A549 treated with DMSO at 1 μM for 4 hours (cell line): ENCODE measurements around the gene RNF215. TPM values are rescaled to one million over a fixed set of nuclear protein-coding genes. Genes with fewer than 3 reads are reported as not detected.

Experiments
- total RNA-seq: library from RNA; stranded (reverse); fragments of 200-300 nt; extraction: Qiagen RNA extraction; gene quantifications from 5 replicates; pipeline ENCODE4 v1.2.3, GENCODE V29; 2022; ENCODE audit warnings: low read depth

RNF215 gene
- 14.3 to 19.7 TPM (median 18.2 TPM) in 5 replicates for total RNA-seq

DNA sequence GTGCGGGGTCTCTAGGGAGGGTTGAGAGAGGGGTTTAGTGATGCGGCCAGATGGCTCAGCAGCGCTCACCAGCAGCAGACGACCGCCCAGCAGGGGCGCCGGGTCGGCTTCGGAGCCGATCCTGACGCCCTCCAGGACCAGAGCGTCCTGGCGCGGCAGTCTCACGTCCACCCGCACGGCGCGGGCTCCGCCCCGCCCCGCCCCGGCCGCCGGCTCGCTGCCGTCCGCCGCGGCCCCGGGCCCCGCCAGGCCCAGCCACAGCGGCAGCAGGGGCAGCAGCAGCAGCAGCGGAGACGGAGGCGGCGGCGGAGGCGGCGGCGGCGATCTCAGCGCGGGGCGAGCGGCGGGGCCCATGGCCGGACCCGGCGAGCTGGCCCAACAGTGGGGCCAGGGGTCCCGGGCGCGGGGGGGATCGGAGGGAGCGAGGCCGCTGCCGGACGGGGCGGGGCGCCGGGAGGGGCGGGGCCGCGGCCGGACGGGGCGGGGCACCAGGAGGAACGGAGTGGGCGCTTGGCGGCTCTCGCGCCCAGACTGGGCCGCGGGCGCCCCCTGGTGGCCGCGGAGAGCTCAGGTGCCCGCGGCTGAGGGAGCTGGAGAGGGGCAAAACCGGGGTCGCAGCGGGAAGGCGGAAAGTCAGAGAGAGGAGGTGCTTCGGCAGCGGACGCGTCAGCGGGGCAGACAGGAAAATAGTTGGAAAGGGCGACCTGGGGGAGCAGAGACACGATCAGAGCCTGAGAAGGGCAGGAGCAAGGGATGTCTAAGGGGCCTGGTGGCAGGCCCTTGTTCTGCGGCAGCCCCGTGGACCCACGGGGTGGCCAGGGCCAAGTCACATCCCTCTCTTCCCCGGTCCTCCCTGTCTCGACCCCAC, at the start of gene RNF215:
RNF215 (minus strand) TSS at position 452 of the 868 bp plus-strand sequence; CDS start at position 354, 98 bp downstream.

DNA sequence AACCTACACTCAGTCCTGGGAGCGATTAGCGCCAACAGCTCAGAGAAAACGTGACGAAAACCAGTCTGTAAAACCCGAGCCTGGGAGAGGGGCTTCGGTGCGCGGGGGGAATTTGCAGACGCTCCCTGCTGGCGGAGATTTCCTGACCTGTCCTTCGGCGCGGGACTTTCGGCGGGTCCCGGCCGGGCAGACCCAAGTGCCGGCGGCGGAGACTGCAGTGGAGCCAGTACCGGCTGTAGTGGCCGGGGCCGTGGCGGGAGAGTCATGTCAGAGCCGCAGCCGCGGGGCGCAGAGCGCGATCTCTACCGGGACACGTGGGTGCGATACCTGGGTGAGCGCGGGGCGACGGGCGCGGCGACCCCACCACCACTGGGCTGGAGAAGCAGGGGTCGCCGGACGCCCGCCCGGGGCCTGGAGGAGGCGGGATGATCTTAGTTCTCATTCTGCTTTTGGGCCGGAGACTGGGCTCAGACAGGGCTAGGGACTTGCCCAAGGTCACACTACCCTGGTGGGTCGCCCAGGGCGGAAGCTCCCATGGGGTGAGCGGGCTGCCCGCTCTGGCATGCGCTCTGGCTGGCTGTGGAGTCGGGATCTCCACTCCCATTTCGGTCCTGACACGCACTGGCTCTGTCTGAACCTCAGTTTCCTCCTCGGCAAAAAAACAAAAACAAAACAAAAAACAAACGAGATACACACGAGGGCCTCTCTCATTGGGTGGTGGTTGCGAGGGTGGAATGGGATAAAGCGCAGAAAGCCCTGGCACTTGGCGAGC, 38.6 kb upstream of the RNF215 start, which contains the start of gene MTFP1:
MTFP1 (plus strand) TSS at position 153 of the 772 bp plus-strand sequence; CDS start at position 265, 112 bp downstream.

DNA sequence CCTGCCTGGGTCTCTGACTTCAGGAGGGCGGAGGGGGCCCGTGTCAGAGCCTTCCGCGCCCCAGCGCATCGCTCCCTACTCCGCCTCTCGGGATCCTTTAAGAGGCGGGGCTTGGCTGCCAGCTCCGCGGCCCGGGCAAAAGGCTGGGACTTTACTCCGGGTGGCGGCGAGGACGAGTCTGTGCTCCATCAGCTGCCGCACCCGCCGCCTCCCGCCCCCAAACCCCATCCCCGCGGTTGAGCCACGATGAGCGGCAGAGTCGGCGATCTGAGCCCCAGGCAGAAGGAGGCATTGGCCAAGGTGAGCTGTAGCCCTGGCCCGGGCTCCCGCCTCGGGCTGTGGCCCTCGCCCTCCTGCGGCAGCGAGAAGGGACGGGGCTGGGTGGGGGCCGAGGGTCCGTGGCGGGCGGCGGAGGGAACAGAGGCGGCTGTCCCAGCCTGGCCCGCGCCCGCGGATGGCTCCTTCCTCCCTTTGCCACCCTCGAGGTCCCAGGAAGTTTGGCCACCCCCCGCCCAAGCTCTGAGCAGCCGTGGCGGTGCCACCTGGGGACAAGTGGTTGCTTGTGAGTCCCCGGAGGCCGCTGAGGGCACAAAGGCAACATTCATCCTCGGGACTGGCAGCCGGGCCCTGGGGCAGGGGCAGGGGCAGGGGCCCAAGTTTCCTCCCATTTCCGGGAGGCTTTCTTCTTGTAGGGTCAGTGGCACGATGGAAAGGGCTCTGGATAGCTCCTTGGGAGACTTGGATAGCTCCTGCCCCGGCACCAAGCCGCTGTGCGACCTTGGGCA, 9.9 kb upstream of the RNF215 start, which contains the start of gene SEC14L2:
SEC14L2 (plus strand) TSS at position 148 of the 785 bp plus-strand sequence; CDS start at position 247, 99 bp downstream.

DNA sequence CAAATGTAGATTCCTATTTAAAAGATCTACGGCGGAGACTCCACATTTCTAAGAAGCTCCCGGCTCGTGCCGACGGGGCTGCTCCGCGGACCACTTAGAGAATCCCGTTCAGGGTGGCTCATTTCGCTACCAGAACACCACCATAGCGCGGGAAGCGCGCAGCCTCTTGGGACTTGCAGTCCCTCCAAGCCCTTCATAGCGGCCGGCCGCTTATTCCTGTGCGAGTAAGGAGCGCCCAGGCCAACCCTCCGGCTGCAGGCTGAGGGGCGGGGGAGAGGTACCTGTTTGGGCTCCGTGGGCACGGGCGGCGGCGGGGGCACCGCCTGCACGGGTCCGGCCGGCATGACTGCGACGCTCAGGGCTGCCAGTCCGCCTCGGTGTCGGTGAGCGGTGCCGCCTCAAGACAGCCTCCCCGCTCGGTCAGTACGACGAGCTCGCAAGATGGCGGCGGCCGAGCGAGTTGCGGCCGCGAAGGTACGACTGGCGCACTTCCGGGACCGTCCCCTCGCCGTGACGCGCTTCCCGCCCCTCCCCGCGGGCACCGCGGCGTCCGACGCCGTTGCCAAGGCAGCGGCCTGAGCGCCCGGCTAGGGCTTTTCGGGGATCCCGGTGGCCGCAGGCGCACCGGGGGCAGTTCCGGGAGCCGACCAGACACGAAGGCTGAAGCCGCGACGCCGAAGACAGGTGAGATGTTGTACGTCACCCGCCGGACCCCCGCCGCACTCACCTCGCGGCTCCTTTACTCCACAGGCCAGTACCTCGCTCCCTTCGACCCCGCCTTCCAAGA, 30.6 kb downstream of the RNF215 start, which contains the start of the genes CCDC157 and SF3A1:
CCDC157 (plus strand) TSS at position 559 of the 787 bp plus-strand sequence. CDS start 8,994 bp downstream, outside the sequence.
SF3A1 (minus strand) TSS at position 446 of the 787 bp plus-strand sequence; CDS start at position 344, 102 bp downstream.

Other genes starting within 250 kb of the RNF215 start
- 31.4 to 46.6 TPM (median 42.4 TPM) in 5 replicates for gene LIF, start 140.7 kb downstream of the RNF215 start, total RNA-seq
- gene OSM, start 120.6 kb downstream of the RNF215 start, total RNA-seq, result 0.08 TPM in 1 of 5 replicates, not detected in the others
- gene CASTOR1, start 97.9 kb downstream of the RNF215 start, total RNA-seq, result 4.1 to 8.6 TPM (median 7.3 TPM) in 5 replicates
- gene TBC1D10A, start 60.5 kb downstream of the RNF215 start, total RNA-seq, result 9.7 to 12.7 TPM (median 12.2 TPM) in 5 replicates
- gene SF3A1, start 30.5 kb downstream of the RNF215 start, total RNA-seq, result 45.2 to 72.3 TPM (median 62.8 TPM) in 5 replicates
- 2.9 to 3.2 TPM (median 2.9 TPM) in 5 replicates for gene CCDC157, start 30.4 kb downstream of the RNF215 start, total RNA-seq
- gene SEC14L2, start 9.6 kb upstream of the RNF215 start, total RNA-seq, result 23.3 to 34.1 TPM (median 27.1 TPM) in 5 replicates
- gene MTFP1, start 38.4 kb upstream of the RNF215 start, total RNA-seq, result 64.2 to 71.0 TPM (median 67.7 TPM) in 5 replicates
- not detected in 5 replicates for gene SEC14L3, start 84.6 kb upstream of the RNF215 start, total RNA-seq
- gene SEC14L4, start 118.3 kb upstream of the RNF215 start, total RNA-seq, result 4.8 to 6.2 TPM (median 5.5 TPM) in 5 replicates
- not detected in 5 replicates for gene SEC14L6, start 159.3 kb upstream of the RNF215 start, total RNA-seq
- 6.6 to 9.7 TPM (median 8.0 TPM) in 5 replicates for gene GAL3ST1, start 187.3 kb upstream of the RNF215 start, total RNA-seq
- 107 to 133 TPM (median 113 TPM) in 5 replicates for gene PES1, start 204.5 kb upstream of the RNF215 start, total RNA-seq
- gene TCN2, start 219.8 kb upstream of the RNF215 start, total RNA-seq, result 4.0 to 5.2 TPM (median 4.9 TPM) in 5 replicates
- 5.4 to 7.3 TPM (median 6.5 TPM) in 5 replicates for gene SLC35E4, start 248.4 kb upstream of the RNF215 start, total RNA-seq